B cell (primary cell): ENCODE results near the gene CDC14C. TPM values are rescaled to one million over a fixed set of nuclear protein-coding genes. Genes with fewer than 3 reads are reported as not detected.

Source experiments
- ATAC-seq: fragments of 200-7000 bp; cut with Tn5 transposase; one replicate; pipeline ENCODE4 v1.10.0; 2021; ENCODE audit warnings: low read depth, mild to moderate bottlenecking, moderate number of reproducible peaks, moderate library complexity
- CTCF ChIA-PET: fragments of 350-600 bp; sonication (Branson Sonifier 250); formaldehyde crosslinking; loops from one replicate; lab custom pipeline; 2021; ENCODE audit warnings: antibody characterized with exemption, inconsistent platforms; lab: Charles Lee
- POLR2A ChIA-PET: fragments of 350-600 bp; sonication (Branson Sonifier 250); formaldehyde crosslinking; loops from one replicate; lab custom pipeline; 2021; ENCODE audit warnings: antibody characterized with exemption; lab: Charles Lee
- DNase-seq: peaks from one replicate; pipeline ENCODE4 v3.0.0; 2013
- H2AFZ ChIP-seq: 2 replicates; pipeline ENCODE4 v1.6.1; 2012; ENCODE audit warnings: mild to moderate bottlenecking, low read depth, low read length; ENCODE audit not compliant: insufficient read depth, poor library complexity, severe bottlenecking
- H3K27ac ChIP-seq, 2 donors: 1 replicate in 1 of 2; 2 replicates in 1 of 2; pipeline ENCODE4 v1.5.1; 2012 to 2013; ENCODE audit warnings: low read length in 2 of 2, mild to moderate bottlenecking in 2 of 2, moderate library complexity in 1 of 2
- H3K27me3 ChIP-seq, 4 experiments: fragments of 200-600 bp in 1 of 4; sonication (generic) in 1 of 4; replicated peaks in 1 of 4; 1 replicate in 2 of 4; 2 replicates in 2 of 4; pipeline versions ENCODE4 v1.6.1 to v1.7.0; 2013 to 2016; ENCODE audit warnings: low read length in 3 of 4, mild to moderate bottlenecking in 2 of 4, mixed read lengths in 1 of 4, moderate library complexity in 1 of 4; ENCODE audit not compliant: insufficient read depth in 4 of 4, control insufficient read depth in 3 of 4; ENCODE audit errors: control extremely low read depth in 1 of 4
- H3K36me3 ChIP-seq, 2 experiments: replicated peaks in 1 of 2; 1 replicate in 1 of 2; 2 replicates in 1 of 2; pipeline versions ENCODE4 v1.6.1 to v1.7.1; 2013; ENCODE audit warnings: low read length in 1 of 2; ENCODE audit not compliant: insufficient read depth in 2 of 2, control insufficient read depth in 1 of 2; ENCODE audit errors: control extremely low read depth in 1 of 2, extremely low read depth in 1 of 2
- H3K4me1 ChIP-seq, 2 donors: fragments of 200-600 bp in 1 of 2; sonication (generic) in 1 of 2; 1 replicate in 1 of 2; 2 replicates in 1 of 2; pipeline versions ENCODE4 v1.5.1 to v1.6.1; 2013 to 2017; ENCODE audit warnings: low read length in 2 of 2; ENCODE audit not compliant: control insufficient read depth in 2 of 2, insufficient read depth in 2 of 2
- H3K4me2 ChIP-seq: replicated peaks from 2 replicates; pipeline ENCODE3; 2012; ENCODE audit warnings: mild to moderate bottlenecking, low read depth, low read length; ENCODE audit not compliant: poor library complexity, severe bottlenecking
- H3K4me3 ChIP-seq, 5 experiments: fragments of 200-600 bp in 1 of 5; sonication (generic) in 1 of 5; 1 replicate in 3 of 5; 2 replicates in 2 of 5; pipeline versions ENCODE4 v1.5.1 to v1.7.0; 2011 to 2016; ENCODE audit warnings: low read length in 4 of 5, mild to moderate bottlenecking in 4 of 5, low read depth in 2 of 5, control low read depth in 1 of 5, moderate library complexity in 1 of 5; ENCODE audit not compliant: insufficient read depth in 1 of 5; ENCODE audit errors: control extremely low read depth in 1 of 5, extremely low read depth in 1 of 5
- H3K79me2 ChIP-seq: fragments of 200-600 bp; sonication (generic); one replicate; pipeline ENCODE4 v1.6.0; 2016; ENCODE audit warnings: low read length; ENCODE audit not compliant: control insufficient read depth, insufficient read depth
- H3K9ac ChIP-seq: fragments of 200-600 bp; sonication (generic); 2 replicates; pipeline ENCODE4 v1.6.1; 2017; ENCODE audit warnings: mild to moderate bottlenecking, low read length, moderate library complexity
- H3K9me3 ChIP-seq, 3 donors: one replicate each; pipeline versions ENCODE4 v1.6.1 to v1.7.1; 2013; ENCODE audit warnings: low read length in 2 of 3; ENCODE audit not compliant: control insufficient read depth in 2 of 3, insufficient read depth in 1 of 3; ENCODE audit errors: control extremely low read depth in 1 of 3
- H4K20me1 ChIP-seq: 2 replicates; pipeline ENCODE4 v1.6.0; 2012; ENCODE audit warnings: mild to moderate bottlenecking, low read length; ENCODE audit not compliant: insufficient read depth, control insufficient read depth, poor library complexity, severe bottlenecking
- H3K27ac Mint-ChIP-seq: one replicate; pipeline ENCODE4 v1.8.0; 2021; ENCODE audit warnings: mixed read lengths
- H3K27me3 Mint-ChIP-seq: one replicate; pipeline ENCODE4 v1.8.0; 2021; ENCODE audit warnings: mixed read lengths
- H3K4me1 Mint-ChIP-seq: one replicate; pipeline ENCODE4 v1.8.0; 2021; ENCODE audit warnings: mixed read lengths
- H3K4me3 Mint-ChIP-seq: one replicate; pipeline ENCODE4 v1.8.0; 2021; ENCODE audit warnings: mixed read lengths
- H3K9me3 Mint-ChIP-seq: one replicate; pipeline ENCODE4 v1.8.0; 2022; ENCODE audit warnings: mixed read lengths; ENCODE audit not compliant: insufficient read depth
- CTCF ChIP-seq: fragments of 200-600 bp; IDR thresholded peaks from one replicate; pipeline ENCODE4 v1.8.0; 2022; ENCODE audit warnings: antibody characterized with exemption, mild to moderate bottlenecking
- EZH2 ChIP-seq: IDR thresholded peaks from 2 replicates; pipeline ENCODE4 v1.6.1; 2012; ENCODE audit warnings: borderline replicate concordance, low read depth, mild to moderate bottlenecking, moderate library complexity, low read length; ENCODE audit not compliant: insufficient read depth, poor library complexity, severe bottlenecking
- WGBS: methylation state at CpG from one replicate; pipeline ENCODE4 v1.1.5; 2013; ENCODE audit warnings: missing lambda C conversion rate; ENCODE audit not compliant: insufficient coverage; 5-methylcytosine and 5-hydroxymethylcytosine counted together
- intact Hi-C: fragments of 100-400 bp; cut with micrococcal nuclease; formaldehyde crosslinking; loops from one replicate; pipeline ENCODE4 v1.10.0; 2022
- polyA plus RNA-seq: library from polyadenylated mRNA; depleted of rRNA; stranded (reverse); fragments of >200 nt; gene quantifications from 2 replicates; pipeline ENCODE4 v1.2.3, GENCODE V29; 2012
- total RNA-seq, 2 donors: library from RNA; stranded (reverse); fragments of 120-200 nt in 1 of 2; gene quantifications; 1 replicate in 1 of 2; 2 replicates in 1 of 2; pipeline versions ENCODE4 v1.2.3 to v1.2.4, GENCODE V29; 2013 to 2022

CDC14C gene
- total and polyA plus RNA-seq, 2 donors (not counting 1 experiment from before 2014, with no cell fraction given): not detected

GRCh38 chr7:48964074-48964473 is 39.7 kb downstream of the CDC14C start:
- CTCF ChIA-PET: no interaction called here
- Histone ChIP-seq H3K36me3 (no peaks in the 10 kb centered on the region), H3K9ac (no peak overlapping the region), H3K9me3 (no peaks in the 10 kb centered on the region), H2AFZ (no peak overlapping the region), H3K4me1 (no peaks in the 10 kb centered on the region), H3K4me3 (no peak overlapping the region), H3K27ac (no peak overlapping the region), H4K20me1 (no peaks in the 10 kb centered on the region), H3K4me2 (no peak overlapping the region), H3K27me3 (no peaks in the 10 kb centered on the region), H3K79me2 (no peaks in the 10 kb centered on the region)
- H3K27me3 Mint-ChIP-seq: no peaks in the 10 kb centered on the region
- no peak for DNase-seq
- H3K9me3 Mint-ChIP-seq: no peaks in the 10 kb centered on the region
- H3K4me3 Mint-ChIP-seq: no peak overlapping the region
- WGBS: no CpG with 5 or more reads among the region's 3 CpGs
- no peak overlapping the region for H3K27ac Mint-ChIP-seq
- intact Hi-C loops: no loop called here
- H3K4me1 Mint-ChIP-seq: no peaks in the 10 kb centered on the region
- ATAC-seq: no peak
- no peak for TF ChIP-seq CTCF
- TF ChIP-seq EZH2: no peak
- POLR2A ChIA-PET: no interaction called here

GRCh38 chr7:48971173-48971572 is 46.8 kb downstream of the CDC14C start:
- Histone ChIP-seq H3K4me3 (no peak overlapping the region), H3K27me3 (no peaks in the 10 kb centered on the region), H4K20me1 (no peaks in the 10 kb centered on the region), H3K79me2 (no peaks in the 10 kb centered on the region), H3K27ac (no peak overlapping the region), H3K9ac (no peak overlapping the region), H3K9me3 (no peaks in the 10 kb centered on the region), H3K36me3 (no peaks in the 10 kb centered on the region), H3K4me2 (no peak overlapping the region), H2AFZ (no peak overlapping the region), H3K4me1 (no peaks in the 10 kb centered on the region)
- intact Hi-C loops: no loop called here
- ChIA-PET POLR2A (no interaction called here), CTCF (no interaction called here)
- Mint-ChIP-seq H3K9me3 (no peaks in the 10 kb centered on the region), H3K27me3 (no peaks in the 10 kb centered on the region), H3K4me1 (no peaks in the 10 kb centered on the region), H3K27ac (no peak overlapping the region), H3K4me3 (no peak overlapping the region)
- no CpG with 5 or more reads among the region's 1 CpG for WGBS
- DNase-seq (no peak), ATAC-seq (no peak)
- TF ChIP-seq EZH2 (no peak), CTCF (no peak)
